CD14-positive monocyte (primary cell): ENCODE measurements around the gene ZC3H6. TPM values are rescaled to one million over a fixed set of nuclear protein-coding genes. Genes with fewer than 3 reads are reported as not detected.

ENCODE experiments used
- DNase-seq, 3 donors: peaks; one replicate each; pipeline ENCODE4 v3.0.0-alpha.2; 2011 to 2022
- H2AFZ ChIP-seq: 2 replicates; pipeline ENCODE4 v1.6.0; 2012; ENCODE audit warnings: mild to moderate bottlenecking, low read depth, low read length, inconsistent platforms; ENCODE audit not compliant: insufficient read depth, poor library complexity, severe bottlenecking
- H3K27ac ChIP-seq, 2 donors: 1 replicate in 1 of 2; 2 replicates in 1 of 2; pipeline ENCODE4 v1.5.1; 2012 to 2013; ENCODE audit warnings: low read length in 2 of 2, control low read depth in 1 of 2, inconsistent platforms in 1 of 2, low read depth in 1 of 2, mild to moderate bottlenecking in 1 of 2
- H3K27me3 ChIP-seq, 2 donors: one replicate each; pipeline versions ENCODE4 v1.6.0 to v1.6.1; 2011 to 2013; ENCODE audit warnings: low read length in 2 of 2; ENCODE audit not compliant: control insufficient read depth in 2 of 2, insufficient read depth in 2 of 2
- H3K36me3 ChIP-seq, 2 donors: replicated peaks in 1 of 2; 1 replicate in 1 of 2; 2 replicates in 1 of 2; pipeline versions ENCODE4 v1.5.1 to v1.6.1; 2012 to 2013; ENCODE audit warnings: low read length in 2 of 2, control low read depth in 1 of 2, inconsistent platforms in 1 of 2, mild to moderate bottlenecking in 1 of 2; ENCODE audit not compliant: insufficient read depth in 2 of 2, control insufficient read depth in 1 of 2
- H3K4me1 ChIP-seq, 2 donors: 1 replicate in 1 of 2; 2 replicates in 1 of 2; pipeline versions ENCODE4 v1.5.1 to v1.6.1; 2012 to 2013; ENCODE audit warnings: low read length in 2 of 2, control low read depth in 1 of 2, inconsistent platforms in 1 of 2, mild to moderate bottlenecking in 1 of 2, moderate library complexity in 1 of 2; ENCODE audit not compliant: insufficient read depth in 2 of 2, control insufficient read depth in 1 of 2
- H3K4me2 ChIP-seq: replicated peaks from 2 replicates; pipeline ENCODE3; 2012; ENCODE audit warnings: low read length, moderate library complexity, mild to moderate bottlenecking; ENCODE audit not compliant: poor library complexity, severe bottlenecking; ENCODE audit errors: extremely low read depth
- H3K4me3 ChIP-seq, 3 experiments: fragments of 200-600 bp in 1 of 3; sonication (generic) in 1 of 3; replicated peaks in 1 of 3; 1 replicate in 2 of 3; 2 replicates in 1 of 3; pipeline ENCODE4 v1.5.1; 2011 to 2013; ENCODE audit warnings: low read length in 3 of 3, mild to moderate bottlenecking in 3 of 3, control low read depth in 2 of 3, low read depth in 2 of 3, inconsistent platforms in 1 of 3, moderate library complexity in 1 of 3
- H3K79me2 ChIP-seq: 2 replicates; pipeline ENCODE4 v1.6.0; 2012; ENCODE audit warnings: mild to moderate bottlenecking, control low read depth, inconsistent platforms, low read length, moderate library complexity; ENCODE audit not compliant: insufficient read depth
- H3K9ac ChIP-seq: 2 replicates; pipeline ENCODE4 v1.6.0; 2017; ENCODE audit warnings: low read length, mild to moderate bottlenecking; ENCODE audit not compliant: insufficient read depth, poor library complexity, severe bottlenecking
- H3K9me3 ChIP-seq, 2 donors: replicated peaks in 1 of 2; 1 replicate in 1 of 2; 2 replicates in 1 of 2; pipeline versions ENCODE4 v1.5.1 to v1.6.1; 2012 to 2013; ENCODE audit warnings: low read length in 2 of 2, control low read depth in 1 of 2; ENCODE audit not compliant: control insufficient read depth in 1 of 2, insufficient read depth in 1 of 2
- H4K20me1 ChIP-seq: 2 replicates; pipeline ENCODE4 v1.6.0; 2012; ENCODE audit warnings: mild to moderate bottlenecking, low read length, control low read depth, moderate library complexity; ENCODE audit not compliant: insufficient read depth
- H3K27ac Mint-ChIP-seq, 7 donors: one replicate each; pipeline ENCODE4 v1.8.0; 2020; ENCODE audit warnings: mild to moderate bottlenecking in 7 of 7, mixed read lengths in 7 of 7, moderate library complexity in 6 of 7, inconsistent platforms in 2 of 7
- H3K27me3 Mint-ChIP-seq, 3 donors: one replicate each; pipeline ENCODE4 v1.8.0; 2021 to 2022; ENCODE audit warnings: low read depth in 3 of 3, mild to moderate bottlenecking in 3 of 3, mixed read lengths in 3 of 3, moderate library complexity in 3 of 3, inconsistent platforms in 1 of 3
- H3K36me3 Mint-ChIP-seq, 2 donors: one replicate each; pipeline ENCODE4 v1.8.0; 2020; ENCODE audit warnings: mixed read lengths in 2 of 2, inconsistent platforms in 1 of 2, mild to moderate bottlenecking in 1 of 2
- H3K4me1 Mint-ChIP-seq: one replicate; pipeline ENCODE4 v1.8.0; 2020; ENCODE audit warnings: mild to moderate bottlenecking, mixed read lengths
- H3K4me3 Mint-ChIP-seq, 2 donors: one replicate each; pipeline ENCODE4 v1.8.0; 2020; ENCODE audit warnings: mild to moderate bottlenecking in 2 of 2, mixed read lengths in 2 of 2, moderate library complexity in 1 of 2
- H3K9me3 Mint-ChIP-seq, 7 donors: one replicate each; pipeline ENCODE4 v1.8.0; 2020 to 2022; ENCODE audit warnings: mixed read lengths in 7 of 7, mild to moderate bottlenecking in 6 of 7, moderate library complexity in 6 of 7, inconsistent platforms in 2 of 7
- WGBS: methylation state at CpG from one replicate; pipeline ENCODE4 v1.1.5; 2013; ENCODE audit warnings: missing lambda C conversion rate; ENCODE audit not compliant: insufficient coverage; 5-methylcytosine and 5-hydroxymethylcytosine counted together
- intact Hi-C, 2 donors: fragments of 100-400 bp; cut with micrococcal nuclease; formaldehyde crosslinking; loops; one replicate each; pipeline versions ENCODE4 v1.15.0 to v1.15.1; 2023
- polyA plus RNA-seq, 3 donors: library from polyadenylated mRNA; depleted of rRNA in 1 of 3; unstranded in 2 of 3; stranded (reverse) in 1 of 3; fragments of 300-500 nt in 2 of 3; fragments of >200 nt in 1 of 3; fragmentation: Illumina TruSeq in 2 of 3; gene quantifications; 1 replicate in 2 of 3; 2 replicates in 1 of 3; pipeline ENCODE4 v1.2.3, GENCODE V29; 2012 to 2021
- TF ChIP-seq, protein P1 (sequence below): fragments of 200-600 bp; IDR thresholded peaks from one replicate; pipeline ENCODE4 v1.8.0; 2022; ENCODE audit warnings: antibody characterized with exemption, mild to moderate bottlenecking

ZC3H6 gene
- polyA plus RNA-seq, 3 donors, result 2.1 to 2.5 (median 2.4) TPM

DNA sequence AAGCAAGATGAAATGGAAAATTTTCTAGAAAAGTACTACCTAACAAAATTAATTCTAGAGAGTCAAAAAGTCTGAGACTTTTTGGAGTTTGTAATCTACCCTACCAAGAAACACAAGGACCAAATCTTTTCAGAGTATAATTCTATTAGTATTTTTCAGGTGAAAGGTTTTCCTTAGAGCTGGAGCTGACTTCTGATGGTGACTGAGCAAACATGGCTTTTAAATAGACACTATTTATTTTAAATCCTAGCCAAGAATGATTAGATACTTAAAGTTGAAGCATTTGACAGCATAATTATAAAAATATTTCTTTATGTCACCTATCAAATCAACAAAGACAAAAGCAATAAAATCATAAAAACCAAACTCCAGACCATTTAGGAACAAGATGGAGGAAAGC lies 26.6 kb downstream of the ZC3H6 start:
- Mint-ChIP-seq H3K27me3 (no peaks in the 10 kb centered on the region), H3K4me3 (no peak overlapping the region), H3K9me3 (no peaks in the 10 kb centered on the region), H3K36me3 (peaks cover 38 to 52% of the 10 kb centered on the region in 2 donors), H3K27ac (no peak overlapping the region), H3K4me1 (no peaks in the 10 kb centered on the region)
- intact Hi-C loops, result no loop called here
- Histone ChIP-seq H4K20me1 (no peaks in the 10 kb centered on the region), H3K9ac (no peak overlapping the region), H3K9me3 (no peaks in the 10 kb centered on the region), H3K27ac (no peak overlapping the region), H3K36me3 (peaks cover 6 to 38% of the 10 kb centered on the region in 2 donors), H3K4me1 (no peaks in the 10 kb centered on the region), H3K4me3 (no peak overlapping the region), H3K4me2 (no peak overlapping the region), H3K79me2 (no peaks in the 10 kb centered on the region), H3K27me3 (no peaks in the 10 kb centered on the region), H2AFZ (no peak overlapping the region)
- TF ChIP-seq, protein P1, sequence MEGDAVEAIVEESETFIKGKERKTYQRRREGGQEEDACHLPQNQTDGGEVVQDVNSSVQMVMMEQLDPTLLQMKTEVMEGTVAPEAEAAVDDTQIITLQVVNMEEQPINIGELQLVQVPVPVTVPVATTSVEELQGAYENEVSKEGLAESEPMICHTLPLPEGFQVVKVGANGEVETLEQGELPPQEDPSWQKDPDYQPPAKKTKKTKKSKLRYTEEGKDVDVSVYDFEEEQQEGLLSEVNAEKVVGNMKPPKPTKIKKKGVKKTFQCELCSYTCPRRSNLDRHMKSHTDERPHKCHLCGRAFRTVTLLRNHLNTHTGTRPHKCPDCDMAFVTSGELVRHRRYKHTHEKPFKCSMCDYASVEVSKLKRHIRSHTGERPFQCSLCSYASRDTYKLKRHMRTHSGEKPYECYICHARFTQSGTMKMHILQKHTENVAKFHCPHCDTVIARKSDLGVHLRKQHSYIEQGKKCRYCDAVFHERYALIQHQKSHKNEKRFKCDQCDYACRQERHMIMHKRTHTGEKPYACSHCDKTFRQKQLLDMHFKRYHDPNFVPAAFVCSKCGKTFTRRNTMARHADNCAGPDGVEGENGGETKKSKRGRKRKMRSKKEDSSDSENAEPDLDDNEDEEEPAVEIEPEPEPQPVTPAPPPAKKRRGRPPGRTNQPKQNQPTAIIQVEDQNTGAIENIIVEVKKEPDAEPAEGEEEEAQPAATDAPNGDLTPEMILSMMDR, result no peak
- no peak for DNase-seq

DNA sequence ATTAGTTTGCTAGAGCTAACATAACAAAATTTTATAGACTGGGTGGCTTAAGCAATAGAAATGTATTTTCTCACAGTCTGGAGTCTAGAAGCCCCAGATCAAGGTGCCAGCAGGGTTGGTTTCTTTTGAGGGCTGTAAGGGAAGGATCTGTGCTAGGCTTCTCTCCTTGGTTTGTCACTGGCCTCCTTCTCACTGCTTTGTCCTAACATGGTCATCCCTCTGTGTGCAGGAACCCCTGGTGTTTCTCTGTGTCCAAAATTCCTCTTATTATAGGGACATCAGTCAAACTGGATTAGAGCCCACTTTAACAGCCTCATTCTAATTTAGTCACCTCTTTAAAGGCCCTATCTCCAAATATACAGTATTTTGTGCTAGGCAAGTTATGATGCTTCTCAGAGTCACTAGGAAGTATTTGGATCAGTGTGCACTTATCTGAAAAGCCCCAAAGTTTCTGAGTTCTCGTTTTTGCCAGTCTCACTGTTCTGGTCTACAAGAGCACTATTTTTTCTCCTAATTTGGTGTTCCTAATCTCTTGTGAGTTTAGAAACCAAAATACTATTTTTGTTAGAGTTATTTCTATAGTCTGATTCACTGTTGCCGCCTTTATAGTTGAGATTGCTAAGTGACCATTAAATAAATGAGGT lies 29.0 kb downstream of the ZC3H6 start:
- Mint-ChIP-seq H3K9me3 (no peaks in the 10 kb centered on the region), H3K4me3 (no peak overlapping the region), H3K36me3 (peaks cover 47 to 59% of the 10 kb centered on the region in 2 donors), H3K27ac (peak overlapping the region in 1 of 7 donors; percentile 0), H3K27me3 (no peaks in the 10 kb centered on the region), H3K4me1 (no peaks in the 10 kb centered on the region)
- no peak overlapping the region for H3K9ac ChIP-seq
- DNase-seq, result no peak
- no peak overlapping the region for H3K4me3 ChIP-seq
- H4K20me1 ChIP-seq, result no peaks in the 10 kb centered on the region
- no peaks in the 10 kb centered on the region for H3K79me2 ChIP-seq
- H3K9me3 ChIP-seq, result no peaks in the 10 kb centered on the region
- H3K4me2 ChIP-seq, result no peak overlapping the region
- peaks cover 12 to 50% of the 10 kb centered on the region in 2 donors for H3K36me3 ChIP-seq
- intact Hi-C loops, result no loop called here
- H2AFZ ChIP-seq, result no peak overlapping the region
- no peaks in the 10 kb centered on the region for H3K27me3 ChIP-seq
- no peak overlapping the region for H3K27ac ChIP-seq
- 60% methylated on average over 1 of the region's 2 CpGs for WGBS
- TF ChIP-seq, protein P1, result no peak
- no peaks in the 10 kb centered on the region for H3K4me1 ChIP-seq
